ENCODE data around the gene ADARB1.

The ADARB1 gene

GRCh38 chr21:45074048-45074817, at the start of gene ADARB1:
Gene ADARB1 (plus strand): TSS chr21:45074580. CDS start chr21:45171657, 97,077 bp downstream.
- CTCF ChIA-PET = interaction anchor here (0.6 to 2.1 kb wide), 7 partner anchors 13 to 131 kb away, joined by 3 to 14 read pairs (median 4); no protein-coding TSS in a partner anchor
- POLR2A ChIA-PET = interaction anchor here (0.6 to 2.2 kb wide), 6 partner anchors 10 to 257 kb away, joined by 3 to 9 read pairs (median 6); partner anchors contain the start of genes POFUT2 and SUMO3
- Histone ChIP-seq H3K4me3 (ENCODE audit: low read depth, low read length) (peak within 1 kb of the TSS; percentile 71), H3K36me3 (ENCODE audit: control insufficient read depth in 2 of 2, insufficient read depth in 1 of 2, low read length in 2 of 2) (no peaks in the 10 kb centered on the region), H3K27ac (ENCODE audit: extremely low read depth, low read depth, low read length) (peak within 1 kb of the TSS; percentile 87), H3K9me3 (ENCODE audit: control insufficient read depth, insufficient read depth, low read depth, low read length) (no peaks in the 10 kb centered on the region), H3K4me1 (ENCODE audit: control insufficient read depth, insufficient read depth, low read length) (peaks cover 3% of the 10 kb centered on the region; the same call in 1 of the 2 replicates)
- TF ChIP-seq ZBTB6 (tag by site-specific recombination; IDR thresholded peaks at IDR 0.05) (peak; percentile 45; the same call in 1 of the 2 replicates), GLIS2 (tag by site-specific recombination; IDR thresholded peaks at IDR 0.05) (peak; percentile 56; the same call in 1 of the 2 replicates), MEIS1 (CRISPR knock-in tag; IDR thresholded peaks at IDR 0.05; ENCODE audit: borderline replicate concordance) (no peak), KLF10 (tag by site-specific recombination; IDR thresholded peaks at IDR 0.05) (peak; percentile 98), ZBTB8A (tag by site-specific recombination; IDR thresholded peaks at IDR 0.05) (peak; percentile 64), GLIS1 (tag by site-specific recombination; IDR thresholded peaks at IDR 0.05) (no peak), ZNF24 (tag by site-specific recombination; IDR thresholded peaks at IDR 0.05) (no peak), ZBTB1 (tag by site-specific recombination; IDR thresholded peaks at IDR 0.05) (0 out of 2 replicates have a peak, but pooled peaks have one; percentile 42), PRDM10 (tag by site-specific recombination; IDR thresholded peaks at IDR 0.05) (no peak), SCRT2 (tag by site-specific recombination; IDR thresholded peaks at IDR 0.05) (no peak), ZNF473 (tag by site-specific recombination; IDR thresholded peaks at IDR 0.05) (no peak), ZNF518A (tag by site-specific recombination; conservative IDR thresholded peaks at IDR 0.05; ENCODE audit: low read depth) (no peak), ZBTB26 (tag by site-specific recombination; optimal IDR thresholded peaks at IDR 0.05) (peak; percentile 75), GLI2 (tag by site-specific recombination; IDR thresholded peaks at IDR 0.05; ENCODE audit: borderline replicate concordance, low read depth) (no peak), ZIC2 (tag by site-specific recombination; IDR thresholded peaks at IDR 0.05) (no peak), ZNF692 (tag by site-specific recombination; IDR thresholded peaks at IDR 0.05) (no peak), ZNF645 (tag by site-specific recombination; IDR thresholded peaks at IDR 0.05) (no peak), ZNF530 (tag by site-specific recombination; IDR thresholded peaks at IDR 0.05; ENCODE audit: low read depth) (no peak), ZNF629 (tag by site-specific recombination; IDR thresholded peaks at IDR 0.05) (no peak), ZFP3 (tag by site-specific recombination; IDR thresholded peaks at IDR 0.05; ENCODE audit: low read depth) (no peak), ZNF654 (tag by site-specific recombination; IDR thresholded peaks at IDR 0.05; ENCODE audit: low read depth) (no peak), OVOL3 (tag by site-specific recombination; IDR thresholded peaks at IDR 0.05) (no peak), ZNF768 (tag by site-specific recombination; IDR thresholded peaks at IDR 0.05) (no peak)
